Hepatocyte (in vitro differentiated cells): ENCODE results near the gene CD2.

Source experiments
- CTCF ChIP-seq: fragments of 200-600 bp; sonication (generic); IDR thresholded peaks from 2 replicates; pipeline ENCODE4 v1.5.1; 2016; ENCODE audit warnings: antibody characterized with exemption, mild to moderate bottlenecking; ENCODE audit not compliant: poor library complexity
- EZH2 ChIP-seq: fragments of 200-600 bp; sonication (generic); IDR thresholded peaks from 2 replicates; pipeline ENCODE4 v1.6.1; 2016; ENCODE audit warnings: antibody characterized with exemption, mild to moderate bottlenecking, borderline replicate concordance
- EZH2phosphoT487 ChIP-seq: fragments of 200-600 bp; sonication (generic); IDR thresholded peaks from one replicate; pipeline ENCODE4 v1.6.1; 2018; ENCODE audit warnings: antibody characterized with exemption, mild to moderate bottlenecking, low read depth, moderate library complexity; ENCODE audit not compliant: unreplicated experiment, severe bottlenecking

- no peak for TF ChIP-seq CTCF
- TF ChIP-seq EZH2, result no peak
- no peak for TF ChIP-seq EZH2phosphoT487
Observed at GRCh38 chr1:116759636-116760035, 5.4 kb downstream of the CD2 start.
